ENCODE measurements around the gene RACK1.

The RACK1 gene

DNA sequence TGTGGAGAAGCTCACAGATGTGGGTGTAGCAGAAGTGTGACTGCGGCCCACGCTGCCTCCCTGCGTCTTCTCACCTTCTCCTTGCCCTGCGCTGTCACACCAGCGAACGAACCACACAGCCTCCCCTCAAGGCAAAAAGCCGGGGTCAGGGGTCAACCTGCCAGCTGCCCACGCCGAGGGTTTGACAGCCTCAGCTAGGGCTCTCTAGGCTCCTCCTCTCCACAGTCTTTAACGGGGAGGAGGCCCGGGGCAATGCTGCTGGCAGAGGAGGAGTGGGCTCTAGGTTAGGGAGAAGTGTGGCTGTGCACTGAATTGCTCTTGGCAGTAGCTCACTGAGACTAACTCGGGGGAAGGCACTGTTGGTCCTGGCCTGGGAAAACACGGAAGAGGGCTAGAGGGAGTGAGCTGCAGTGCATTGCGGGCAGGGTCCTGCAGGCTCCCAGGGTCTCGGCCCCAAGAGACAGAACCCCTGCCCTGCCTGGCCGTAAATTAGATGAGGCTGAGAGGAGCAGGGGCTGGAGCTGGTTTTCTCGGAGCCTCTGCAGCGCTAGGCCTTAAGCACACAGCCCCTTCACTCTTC, 21.5 kb upstream of the RACK1 start:
- peak overlapping the region in 2 of 3 experiments; percentile 74 to 81 for H3K27ac Mint-ChIP-seq
- TF ChIP-seq CTCF (IDR thresholded peaks at IDR 0.05; ENCODE audit: unreplicated experiment in 3 of 3): no peak
- no peaks in the 10 kb centered on the region for H3K27me3 Mint-ChIP-seq (ENCODE audit: low read depth)
- peaks cover 9% of the 10 kb centered on the region for H3K36me3 Mint-ChIP-seq (ENCODE audit: low read depth)
- H3K4me1 Mint-ChIP-seq: peaks cover 35% of the 10 kb centered on the region
- H3K4me3 Mint-ChIP-seq: peak overlapping the region; percentile 68 to 75 (median 73)
- H3K9me3 Mint-ChIP-seq: no peaks in the 10 kb centered on the region

GRCh38 chr5:181263633-181264032, 19.9 kb upstream of the RACK1 start:
- Mint-ChIP-seq H3K36me3 (ENCODE audit: low read depth) (peaks cover 9% of the 10 kb centered on the region), H3K27ac (peak overlapping the region; percentile 43 to 99 (median 76)), H3K9me3 (no peaks in the 10 kb centered on the region), H3K4me3 (peak overlapping the region; percentile 90 to 95 (median 91)), H3K4me1 (peaks cover 51% of the 10 kb centered on the region), H3K27me3 (ENCODE audit: low read depth) (no peaks in the 10 kb centered on the region)
- no peak for TF ChIP-seq CTCF (IDR thresholded peaks at IDR 0.05; ENCODE audit: unreplicated experiment in 3 of 3)

GRCh38 chr5:181261320-181262049, 17.8 kb upstream of the RACK1 start:
- no peaks in the 10 kb centered on the region for H3K9me3 Mint-ChIP-seq
- peaks cover 16% of the 10 kb centered on the region for H3K36me3 Mint-ChIP-seq (ENCODE audit: low read depth)
- H3K27ac Mint-ChIP-seq: peak overlapping the region; percentile 96 to 99 (median 97)
- no peaks in the 10 kb centered on the region for H3K27me3 Mint-ChIP-seq (ENCODE audit: low read depth)
- peak overlapping the region; percentile 95 to 100 (median 98) for H3K4me3 Mint-ChIP-seq
- H3K4me1 Mint-ChIP-seq: peaks cover 52% of the 10 kb centered on the region
- TF ChIP-seq CTCF (IDR thresholded peaks at IDR 0.05; ENCODE audit: unreplicated experiment in 3 of 3): no peak

DNA sequence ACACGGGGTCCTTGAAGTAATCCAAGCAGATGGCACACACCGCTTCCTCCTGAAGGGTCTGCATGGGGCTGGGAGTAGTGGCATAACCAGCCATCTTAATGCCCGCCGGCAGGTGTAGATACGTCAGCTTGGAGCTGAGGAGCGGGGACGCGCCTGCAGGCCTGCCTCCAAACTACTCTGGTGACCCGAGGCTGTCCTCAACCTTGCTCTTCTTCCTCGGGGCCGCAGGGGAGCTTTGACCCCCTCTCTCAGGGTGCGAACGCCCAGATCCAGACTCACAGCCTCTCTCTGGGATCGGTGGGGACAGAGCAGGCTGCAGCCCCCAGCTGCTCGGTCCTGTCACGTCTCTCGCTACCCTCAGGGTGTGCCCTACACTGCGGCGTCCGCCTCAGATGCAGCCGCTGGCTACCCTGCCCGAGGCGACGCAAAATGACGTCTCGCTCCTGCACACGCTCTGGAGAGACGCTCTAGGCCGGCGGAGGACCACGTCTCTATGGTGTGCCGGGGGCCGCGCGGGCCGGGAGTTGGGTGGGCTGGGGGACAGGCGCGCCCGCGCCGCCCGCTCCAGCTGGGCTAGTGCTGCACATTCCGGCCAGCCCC, 17.1 kb upstream of the RACK1 start, which contains the start of gene TRIM52:
Gene TRIM52 (minus strand): TSS at position 424 of the 600 bp plus-strand sequence. CDS start 330 bp downstream, at position 94.
- peaks cover 50% of the 10 kb centered on the region for H3K4me1 Mint-ChIP-seq
- peaks cover 21% of the 10 kb centered on the region for H3K36me3 Mint-ChIP-seq (ENCODE audit: low read depth)
- H3K27ac Mint-ChIP-seq: peak within 1 kb of the TSS; percentile 96 to 99 (median 97)
- TF ChIP-seq CTCF (IDR thresholded peaks at IDR 0.05; ENCODE audit: unreplicated experiment in 3 of 3): no peak
- H3K27me3 Mint-ChIP-seq (ENCODE audit: low read depth): no peaks in the 10 kb centered on the region
- H3K4me3 Mint-ChIP-seq: peak within 1 kb of the TSS; percentile 95 to 100 (median 98)
- no peaks in the 10 kb centered on the region for H3K9me3 Mint-ChIP-seq

- Mint-ChIP-seq H3K9me3 (no peaks in the 10 kb centered on the region), H3K4me3 (peak overlapping the region; percentile 95 to 100 (median 98)), H3K36me3 (ENCODE audit: low read depth) (peaks cover 26% of the 10 kb centered on the region), H3K4me1 (peaks cover 54% of the 10 kb centered on the region), H3K27ac (peak overlapping the region; percentile 96 to 99 (median 97)), H3K27me3 (ENCODE audit: low read depth) (no peaks in the 10 kb centered on the region)
- TF ChIP-seq CTCF (IDR thresholded peaks at IDR 0.05; ENCODE audit: unreplicated experiment in 3 of 3): no peak
These were observed 16.4 kb upstream of the RACK1 start for GRCh38 chr5:181259974-181260719.
